ENCODE results near the gene PPP3CA.
"Not testable (repeated sequence)": the region's sequence is repeated elsewhere in the genome, so short reads cannot be mapped to it uniquely, and the experiment has no call there.

PPP3CA gene

DNA sequence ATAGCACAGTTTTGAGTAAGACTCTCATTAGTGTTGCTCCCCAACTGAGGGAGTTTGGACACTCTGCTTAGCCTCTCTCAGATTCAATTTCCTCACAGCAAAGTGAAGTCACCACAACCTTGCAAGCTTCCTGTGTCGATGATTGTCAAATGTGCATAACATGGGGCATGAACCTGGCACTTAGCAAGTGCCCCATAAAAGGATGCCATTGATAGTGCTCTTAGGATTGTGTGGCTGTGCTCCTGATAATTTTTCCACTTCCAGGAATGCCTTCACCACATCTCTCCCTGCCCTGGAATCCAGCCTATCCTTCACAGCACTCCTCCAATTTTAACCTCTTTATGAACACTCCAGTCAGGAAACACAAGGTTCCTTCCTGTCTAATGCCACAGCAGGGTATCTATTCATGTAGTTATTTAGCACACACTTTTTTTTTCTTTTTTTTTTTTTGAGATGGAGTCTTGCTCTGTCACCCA is 309.4 kb downstream of the PPP3CA start:
- no peak for DNase-seq

GRCh38 chr4:101037249-101037648 is 310.1 kb downstream of the PPP3CA start:
- no peak for DNase-seq

DNA sequence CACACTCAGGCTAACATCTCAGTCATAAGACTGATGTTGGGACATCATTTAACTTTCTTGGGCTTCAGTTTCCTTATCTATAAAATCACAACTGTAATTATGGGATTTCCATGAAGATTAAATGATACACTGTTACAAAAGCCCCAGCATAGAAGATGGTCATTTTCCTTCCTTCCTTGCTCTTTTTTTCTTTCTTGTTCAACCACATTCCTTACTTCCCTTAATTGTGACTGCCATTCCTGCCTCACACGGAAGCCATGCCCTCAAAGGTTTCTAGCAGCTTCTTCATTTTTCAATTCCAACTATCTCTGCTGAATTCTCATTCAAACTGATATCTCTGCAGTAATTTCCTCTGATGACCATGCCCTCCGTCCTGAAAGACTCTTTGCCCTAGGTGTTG is 311.8 kb downstream of the PPP3CA start:
- no peak for DNase-seq

GRCh38 chr4:101033986-101034385 is 313.3 kb downstream of the PPP3CA start:
- DNase-seq = no peak

GRCh38 chr4:101032541-101032940 is 314.8 kb downstream of the PPP3CA start:
- no peak for DNase-seq

DNA sequence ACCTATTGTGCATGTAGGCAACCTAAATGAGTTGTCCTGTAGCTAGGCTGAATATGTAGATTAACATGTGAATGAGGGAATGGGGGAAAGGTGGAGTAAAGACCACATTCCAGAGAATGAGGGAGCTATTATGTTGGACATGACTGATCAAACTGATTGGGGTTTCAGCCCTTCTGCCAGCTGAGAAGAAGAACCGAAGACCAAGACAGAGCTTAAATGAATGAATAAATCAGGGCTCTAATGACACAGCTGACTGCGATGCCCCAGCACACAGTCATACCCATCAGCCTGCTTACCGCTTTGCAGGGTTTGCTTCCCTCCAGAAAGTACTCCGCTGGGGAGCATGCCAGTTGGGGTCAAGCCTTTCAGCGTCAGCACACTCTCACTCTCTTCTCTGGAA is 315.4 kb downstream of the PPP3CA start:
- no peak for DNase-seq

DNA sequence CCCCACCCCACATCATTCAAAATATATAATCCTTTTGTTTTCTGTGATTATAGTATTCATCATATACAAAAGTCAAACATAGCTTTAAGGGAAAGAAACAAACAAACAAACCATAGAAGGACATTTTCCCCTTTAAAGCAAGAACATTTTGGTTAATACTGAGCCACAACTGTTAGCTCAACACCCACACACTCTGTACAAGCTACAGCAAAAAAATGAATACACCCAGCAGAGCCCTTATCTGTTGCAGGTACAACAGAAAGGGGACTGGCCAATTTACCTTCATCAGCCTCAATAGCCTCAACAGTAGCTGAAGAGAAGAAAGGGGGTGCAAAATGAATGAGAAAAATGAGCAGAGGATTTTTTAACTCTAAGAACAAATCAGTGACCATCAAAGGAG is 318.4 kb downstream of the PPP3CA start:
- DNase-seq = no peak

DNA sequence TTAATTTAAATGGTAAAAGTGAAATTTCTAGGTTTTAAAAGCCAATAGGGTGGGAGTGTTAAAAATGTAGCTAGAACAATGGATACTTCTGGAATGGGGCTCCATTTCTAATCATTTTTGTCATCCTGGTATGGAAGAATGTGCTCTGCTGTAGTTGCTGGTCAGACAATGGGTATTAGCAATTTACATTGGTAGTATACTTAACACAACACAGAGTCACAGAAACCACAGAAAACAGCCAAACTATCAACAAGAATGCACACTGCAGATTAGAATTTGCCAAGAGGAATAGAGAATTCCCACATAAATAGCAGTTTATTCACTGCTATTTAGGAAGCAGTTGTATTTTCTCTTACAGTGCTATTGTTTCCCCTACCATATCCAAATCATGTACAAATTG is 319.6 kb downstream of the PPP3CA start:
- no peak for DNase-seq

DNA sequence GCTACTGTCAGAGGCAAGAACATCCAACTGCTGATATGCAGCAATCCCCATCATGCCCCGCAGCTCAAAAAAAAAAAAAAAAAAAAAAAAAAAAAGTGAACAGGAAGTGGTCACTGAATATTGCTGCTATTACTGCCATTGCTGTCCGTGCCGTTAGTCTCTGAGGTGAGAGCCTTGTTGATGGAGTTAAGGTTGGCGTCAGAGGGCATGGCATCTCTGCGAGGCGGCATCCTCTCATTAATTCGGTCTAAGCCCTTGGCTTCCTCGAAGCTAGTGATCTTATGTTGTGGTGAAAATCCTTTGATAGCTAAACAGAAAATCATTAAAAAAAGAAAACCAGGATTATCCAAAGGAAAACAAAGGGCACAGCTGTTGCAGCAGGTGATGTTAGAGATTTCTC is 321.6 kb downstream of the PPP3CA start:
- DNase-seq = no peak

DNA sequence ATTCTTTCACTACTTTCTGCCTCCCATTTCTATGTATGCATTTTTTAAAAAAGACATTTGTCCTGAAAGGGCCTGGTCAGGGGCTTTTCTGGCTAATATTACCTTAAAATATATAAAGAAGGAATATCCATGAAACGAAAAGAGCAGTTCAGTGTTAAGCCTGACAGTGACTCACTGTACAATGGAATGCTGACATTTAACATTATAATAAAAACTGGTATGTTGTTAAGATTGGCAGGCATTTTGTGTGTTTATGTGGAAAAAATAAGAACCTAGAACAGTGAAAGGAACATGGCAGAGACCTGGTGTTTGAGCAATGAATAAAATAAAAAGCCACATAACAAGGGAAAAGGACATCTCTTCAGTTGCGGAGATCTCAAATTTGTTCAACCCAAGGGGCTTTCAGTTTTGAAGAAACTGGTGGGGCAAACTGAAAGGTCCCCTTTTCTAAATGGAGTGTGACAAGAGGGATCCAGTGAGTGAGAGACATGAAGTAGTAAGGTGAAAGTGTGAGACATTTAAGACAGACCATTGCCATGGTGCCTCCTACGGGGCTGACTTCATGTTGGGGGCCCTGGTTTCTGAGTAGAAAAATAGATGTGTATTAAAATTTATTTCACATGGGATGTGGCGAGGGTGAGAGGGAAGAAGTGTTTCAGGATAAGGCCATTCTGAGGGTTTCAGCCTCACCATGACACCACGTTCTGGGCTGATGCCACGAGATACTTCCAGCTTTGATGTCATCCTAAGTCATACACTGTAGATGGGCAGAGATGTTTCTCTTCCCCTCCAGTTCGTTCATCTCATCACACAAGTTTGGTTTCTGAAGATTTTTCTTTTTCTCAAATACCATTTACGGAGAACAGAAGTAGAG is 324.9 kb downstream of the PPP3CA start:
- no peak for DNase-seq

- no peak for DNase-seq
These were observed 326.4 kb downstream of the PPP3CA start for GRCh38 chr4:101020956-101021355.

DNA sequence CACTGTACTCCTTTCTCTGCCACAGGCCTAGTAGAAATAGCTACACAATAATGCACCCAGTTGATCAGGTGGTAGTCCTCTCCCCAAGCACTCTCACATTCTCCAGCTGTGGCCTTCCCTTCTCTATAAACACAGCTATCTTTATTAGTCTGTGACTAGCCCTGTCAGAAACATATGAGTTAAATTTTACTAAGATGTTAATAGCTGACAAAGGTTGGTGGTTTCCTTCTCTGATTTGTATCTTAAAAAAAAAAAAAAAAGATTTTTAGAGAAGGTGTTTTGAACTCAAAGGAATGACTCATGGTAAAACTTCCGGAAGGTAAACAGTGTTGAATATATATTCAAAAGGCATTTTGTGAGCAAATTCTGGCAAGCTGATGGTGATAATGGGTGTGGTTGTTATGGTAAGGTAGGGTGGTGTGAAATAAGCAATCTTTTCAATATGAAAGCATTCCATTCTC is 327.4 kb downstream of the PPP3CA start:
- no peak for DNase-seq

DNA sequence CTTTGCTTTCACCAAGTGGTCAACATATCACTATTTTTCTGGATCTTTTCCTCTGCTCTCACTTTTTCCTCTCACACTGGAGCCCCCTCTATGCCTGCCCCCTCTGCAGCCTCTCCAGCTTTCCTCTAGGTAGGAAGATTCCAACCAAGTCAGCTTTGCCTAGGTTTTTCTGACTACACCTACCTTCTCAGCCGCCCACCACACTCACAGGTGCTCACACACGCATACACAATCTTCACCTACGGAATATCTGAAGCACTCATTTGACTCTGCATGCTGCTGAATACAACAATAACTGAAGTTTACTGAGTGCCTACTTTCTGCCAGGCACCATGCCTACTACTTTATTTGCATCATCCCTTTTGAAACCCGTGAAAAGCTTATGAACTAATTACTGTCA is 328.0 kb downstream of the PPP3CA start:
- DNase-seq = no peak

- DNase-seq = no peak
These were observed 328.5 kb downstream of the PPP3CA start for GRCh38 chr4:101018836-101019235.

GRCh38 chr4:101014417-101014816 is 332.9 kb downstream of the PPP3CA start:
- no peak for DNase-seq

GRCh38 chr4:101010987-101011386 is 336.3 kb downstream of the PPP3CA start:
- no peak for DNase-seq

- no peak for DNase-seq
These were observed 337.9 kb downstream of the PPP3CA start for GRCh38 chr4:101009471-101009870.

DNA sequence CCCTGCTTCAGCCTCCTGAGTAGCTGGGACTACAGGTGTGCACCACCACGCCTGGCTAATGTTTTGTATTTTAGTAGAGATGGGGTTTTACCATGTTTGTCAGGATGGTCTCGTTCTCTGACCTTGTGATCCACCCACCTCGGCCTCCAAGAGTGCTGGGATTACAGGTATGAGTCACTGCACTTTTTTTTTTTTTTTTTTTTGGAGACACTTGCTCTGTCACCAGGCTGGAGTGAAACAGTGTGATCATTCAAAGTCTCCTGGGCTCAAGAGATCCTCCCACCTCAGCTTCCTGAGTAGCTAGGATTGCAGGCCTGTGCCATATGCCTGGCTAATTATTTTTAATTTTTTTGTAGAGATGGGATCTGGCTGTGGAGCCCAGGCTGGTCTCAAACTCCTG is 338.8 kb downstream of the PPP3CA start:
- DNase-seq = no peak

DNA sequence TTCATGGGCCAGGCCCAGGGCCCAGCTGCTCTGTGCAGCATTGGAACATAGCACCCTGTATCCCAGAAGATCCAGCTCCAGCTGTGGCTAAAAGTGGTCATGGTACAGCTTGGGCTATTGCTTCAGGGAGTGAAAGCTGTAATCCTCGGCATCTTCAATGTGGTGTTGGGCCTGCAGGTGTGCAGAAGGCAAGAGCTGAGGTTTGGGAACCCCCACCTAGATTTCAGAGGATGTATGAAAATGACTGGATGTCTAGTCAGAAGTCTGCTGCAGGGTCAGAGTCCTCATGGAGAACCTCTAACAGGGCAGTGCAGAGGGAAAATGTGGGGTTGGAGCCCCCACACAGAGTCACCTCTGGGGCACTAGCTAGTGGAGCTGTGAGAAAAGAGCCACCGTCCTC is 341.7 kb downstream of the PPP3CA start:
- no peak for DNase-seq

DNA sequence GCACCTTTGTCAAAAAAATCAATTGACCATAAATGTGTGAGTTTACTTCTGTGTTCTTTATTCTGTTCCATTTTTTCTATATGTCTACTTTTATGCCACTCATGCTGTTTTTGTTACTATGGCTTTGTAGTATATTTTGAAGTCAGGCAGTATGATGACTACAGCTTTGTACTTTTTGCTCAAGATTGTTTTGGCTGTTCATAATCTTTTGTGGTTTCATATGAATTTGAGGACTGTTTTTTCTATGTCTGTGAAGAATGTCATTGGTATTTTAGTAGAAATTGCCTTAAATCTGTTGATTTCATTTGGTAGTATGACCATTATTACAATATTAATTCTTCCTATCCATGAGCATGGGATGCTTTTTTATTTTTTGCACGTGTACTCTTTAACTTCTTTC is 346.8 kb downstream of the PPP3CA start:
- no peak for DNase-seq

- no peak for DNase-seq
These were observed 351.7 kb downstream of the PPP3CA start for GRCh38 chr4:100995671-100996070.

DNA sequence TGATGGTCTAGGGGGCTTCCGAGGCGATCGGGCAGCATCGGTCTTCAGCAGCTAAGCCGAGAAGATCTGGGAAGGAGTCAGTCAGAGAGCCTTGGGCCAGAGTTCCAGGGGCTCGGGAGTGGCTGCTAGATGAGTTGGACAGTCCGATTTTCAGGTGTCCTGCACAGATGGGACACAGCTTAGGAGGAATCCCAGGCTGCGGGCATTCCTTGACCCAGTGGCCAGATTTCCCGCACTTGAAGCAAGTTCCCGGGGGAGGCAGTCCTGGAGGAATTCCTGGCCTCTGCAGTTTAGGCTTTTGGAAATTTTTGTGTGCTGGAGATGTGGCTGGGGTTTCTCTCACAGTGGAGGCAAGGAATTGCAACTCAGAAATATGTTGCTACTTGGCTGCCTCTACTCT is 352.3 kb downstream of the PPP3CA start:
- not testable (repeated sequence) for DNase-seq

DNA sequence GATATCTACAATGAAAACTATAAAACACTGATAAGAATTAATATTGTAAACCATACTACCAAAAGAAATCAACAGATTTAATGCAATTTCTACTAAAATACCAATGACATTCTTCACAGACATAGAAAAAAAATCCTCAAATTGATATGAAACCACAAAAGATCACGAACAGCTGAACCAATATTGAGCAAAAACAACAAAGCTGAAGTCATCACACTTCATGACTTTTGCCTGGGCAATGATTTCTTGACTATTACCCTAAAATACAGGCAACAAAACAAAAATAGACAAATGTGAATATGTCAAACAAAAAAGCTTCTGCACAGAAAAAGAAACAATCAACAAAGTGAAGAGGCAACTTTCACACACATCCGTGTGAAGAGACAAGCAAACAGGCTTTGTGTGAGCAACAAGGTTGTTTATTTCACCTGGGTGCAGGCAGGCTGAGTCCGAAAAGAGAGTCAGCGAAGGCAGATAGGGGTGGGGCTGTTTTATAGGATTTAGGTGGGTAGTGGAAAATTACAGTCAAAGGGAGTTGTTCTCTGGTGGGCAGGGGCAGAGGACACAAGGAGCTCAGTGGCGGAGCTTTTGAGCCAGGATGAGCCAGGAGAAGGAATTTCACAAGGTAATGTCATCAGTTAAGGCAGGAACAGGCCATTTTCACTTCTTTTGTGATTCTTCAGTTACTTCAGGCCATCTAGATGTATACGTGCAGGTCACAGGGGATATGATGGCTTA is 355.8 kb downstream of the PPP3CA start:
- DNase-seq = not testable (repeated sequence)

DNA sequence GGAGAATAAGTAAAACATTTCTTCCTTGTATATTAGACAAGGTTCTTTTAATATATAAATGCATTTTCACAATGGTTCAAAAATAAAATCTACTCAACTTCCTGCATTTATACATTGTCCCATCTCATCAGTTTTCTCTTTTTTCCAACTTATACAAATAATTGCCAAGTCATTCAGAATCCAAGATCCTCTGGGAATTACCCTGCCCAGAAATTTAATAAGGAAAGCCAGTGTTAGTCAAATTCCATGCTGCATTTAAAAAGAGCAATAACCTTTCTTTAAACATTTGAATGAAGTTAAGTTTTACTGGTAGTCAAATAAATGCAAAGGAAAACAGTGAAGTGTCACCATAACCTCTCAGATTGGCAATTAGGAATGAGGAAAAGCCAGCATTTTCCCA is 357.9 kb downstream of the PPP3CA start:
- DNase-seq = no peak

Measured in right hindlimb (tissue), 1 donor.